GM18870 (cell line): Measurements from ENCODE around the gene CYSLTR2.
"Not testable (repeated sequence)": the region's sequence is repeated elsewhere in the genome, so short reads cannot be mapped to it uniquely, and the experiment has no call there.

Source experiments
- ATAC-seq: cut with Tn5 transposase; IDR thresholded peaks from one replicate; pipeline ENCODE4 v1.9.1; 2021; ENCODE audit warnings: moderate library complexity; ENCODE audit not compliant: unreplicated experiment

CYSLTR2 gene

DNA sequence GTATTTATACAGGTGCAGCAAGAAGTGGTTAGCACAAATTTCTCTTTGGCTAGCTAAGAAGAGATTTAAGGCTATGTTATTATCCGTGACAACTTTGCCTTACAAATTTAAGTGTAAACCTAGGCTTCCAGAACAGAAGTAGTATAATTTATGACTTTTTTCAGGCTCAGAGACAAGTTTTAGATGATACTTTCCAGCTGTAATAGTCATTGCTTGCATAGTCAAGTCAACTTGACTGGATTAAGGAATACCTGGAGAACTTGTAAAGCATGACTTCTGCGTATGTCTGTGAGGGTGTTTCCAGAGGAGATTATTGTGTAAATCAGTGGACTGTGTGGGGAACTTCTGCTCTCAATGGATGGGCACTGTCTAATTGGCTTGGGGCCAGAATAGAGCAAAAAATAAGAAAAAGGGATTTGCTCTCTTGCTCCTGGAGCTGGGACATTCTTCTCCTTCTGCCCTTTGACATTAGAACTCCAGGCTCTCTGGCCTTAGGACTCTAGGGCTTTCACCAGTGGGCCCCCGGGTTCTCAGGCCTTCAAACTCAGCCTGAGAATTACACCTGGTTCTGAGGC is 33.0 kb downstream of the CYSLTR2 start:
- ATAC-seq: no peak

DNA sequence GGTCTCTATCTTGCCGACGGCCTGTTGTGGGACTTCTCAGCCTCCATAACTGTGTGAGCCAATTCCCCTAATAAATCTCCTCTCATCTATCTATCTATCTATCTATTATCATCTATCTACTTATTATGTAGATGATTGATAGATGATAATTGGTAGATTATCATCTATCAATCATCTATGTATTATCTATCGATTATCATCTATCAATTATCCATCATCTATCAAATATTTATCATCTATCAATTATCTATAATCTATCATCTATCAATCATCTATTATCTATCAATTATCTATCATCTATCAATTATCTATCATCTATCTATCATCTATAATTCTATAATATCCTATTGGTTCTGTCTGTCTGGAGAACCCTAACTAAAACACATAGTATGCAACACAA is 33.5 kb downstream of the CYSLTR2 start:
- no peak for ATAC-seq

DNA sequence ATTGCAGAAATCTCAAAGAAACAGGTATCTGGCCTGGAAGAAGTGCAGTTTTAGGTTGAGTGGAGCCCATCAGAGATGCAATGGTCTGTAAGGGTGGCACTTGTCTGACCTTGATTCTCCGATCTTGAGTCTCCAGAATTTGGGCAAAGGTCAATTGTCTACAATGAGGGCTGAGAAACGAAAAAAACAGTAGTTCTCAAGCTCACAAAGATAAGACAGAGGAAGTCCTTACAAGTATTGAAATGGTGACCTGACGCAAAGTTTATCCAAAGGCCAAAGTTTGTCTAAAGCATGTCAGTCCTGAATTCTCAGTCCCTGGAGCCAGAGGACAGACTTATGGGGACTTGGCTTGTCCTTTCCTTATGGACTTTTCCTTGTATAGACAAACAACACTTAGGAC is 40.3 kb downstream of the CYSLTR2 start:
- no peak for ATAC-seq

DNA sequence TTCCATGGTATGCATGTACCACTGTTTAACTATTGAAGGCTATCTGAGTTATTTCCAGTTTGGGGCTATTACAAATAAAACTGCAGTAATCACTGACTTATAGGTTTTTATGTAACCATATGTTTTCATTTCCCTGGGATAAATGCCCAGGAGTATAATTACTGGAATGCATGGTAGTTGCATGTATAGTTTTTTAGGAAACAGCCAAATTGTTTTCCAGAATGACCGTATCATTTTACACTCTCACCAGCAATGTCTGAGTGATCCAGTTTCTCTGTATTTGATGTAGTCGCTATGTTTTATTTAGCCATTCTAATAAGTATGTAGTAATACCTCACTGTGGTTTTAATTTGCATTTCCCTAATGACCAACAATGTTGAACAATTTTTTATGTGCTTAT is 42.0 kb downstream of the CYSLTR2 start:
- ATAC-seq: no peak

DNA sequence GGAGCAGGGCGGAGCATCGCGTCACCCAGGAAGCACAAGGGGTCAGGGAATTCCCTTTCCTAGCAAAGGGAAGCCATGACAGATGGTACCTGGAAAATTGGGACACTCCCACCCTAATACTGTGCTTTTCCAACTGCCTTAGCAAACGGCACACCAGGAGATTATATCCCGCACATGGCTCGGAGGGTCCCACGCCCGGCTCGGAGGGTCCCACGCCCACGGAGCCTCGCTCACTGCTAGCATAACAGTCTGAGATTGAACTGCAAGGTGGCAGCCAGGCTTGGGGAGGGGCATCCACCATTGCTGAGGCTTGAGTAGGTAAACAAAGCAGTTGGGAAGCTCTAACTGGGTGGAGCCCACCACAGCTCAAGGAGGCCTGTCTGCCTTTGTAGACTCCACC is 42.9 kb downstream of the CYSLTR2 start:
- ATAC-seq: not testable (repeated sequence)

DNA sequence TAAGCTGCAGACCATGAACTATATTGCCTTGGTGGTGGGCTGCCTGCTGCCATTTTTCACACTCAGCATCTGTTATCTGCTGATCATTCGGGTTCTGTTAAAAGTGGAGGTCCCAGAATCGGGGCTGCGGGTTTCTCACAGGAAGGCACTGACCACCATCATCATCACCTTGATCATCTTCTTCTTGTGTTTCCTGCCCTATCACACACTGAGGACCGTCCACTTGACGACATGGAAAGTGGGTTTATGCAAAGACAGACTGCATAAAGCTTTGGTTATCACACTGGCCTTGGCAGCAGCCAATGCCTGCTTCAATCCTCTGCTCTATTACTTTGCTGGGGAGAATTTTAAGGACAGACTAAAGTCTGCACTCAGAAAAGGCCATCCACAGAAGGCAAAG is 53.7 kb downstream of the CYSLTR2 start:
- no peak for ATAC-seq

DNA sequence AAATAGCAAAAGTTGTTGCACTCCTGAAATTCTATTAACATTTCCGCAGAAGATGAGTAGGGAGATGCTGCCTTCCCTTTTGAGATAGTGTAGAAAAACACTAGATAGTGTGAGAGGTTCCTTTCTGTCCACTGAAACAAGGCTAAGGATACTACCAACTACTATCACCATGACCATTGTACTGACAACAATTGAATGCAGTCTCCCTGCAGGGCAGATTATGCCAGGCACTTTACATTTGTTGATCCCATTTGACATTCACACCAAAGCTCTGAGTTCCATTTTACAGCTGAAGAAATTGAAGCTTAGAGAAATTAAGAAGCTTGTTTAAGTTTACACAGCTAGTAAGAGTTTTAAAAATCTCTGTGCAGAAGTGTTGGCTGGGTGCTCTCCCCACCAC is 55.0 kb downstream of the CYSLTR2 start:
- ATAC-seq: no peak

DNA sequence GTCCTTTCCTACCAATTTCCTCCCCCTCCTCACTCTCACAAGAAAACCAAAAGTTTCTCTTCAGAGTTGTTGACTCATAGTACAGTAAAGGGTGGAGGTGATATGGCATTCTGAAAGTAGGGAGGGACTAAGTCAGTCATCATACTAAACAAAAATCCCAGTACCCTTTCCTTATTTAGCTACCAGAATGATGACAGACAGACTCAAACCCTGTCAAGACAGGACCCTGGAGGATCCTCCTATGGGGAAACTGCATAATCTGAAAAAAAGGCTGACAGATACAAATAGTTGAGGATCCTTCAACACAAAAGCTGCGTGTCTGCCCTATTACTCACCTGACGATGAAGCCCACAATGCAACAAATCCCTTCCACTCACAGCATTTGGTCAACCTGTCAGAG is 55.5 kb downstream of the CYSLTR2 start:
- no peak for ATAC-seq

DNA sequence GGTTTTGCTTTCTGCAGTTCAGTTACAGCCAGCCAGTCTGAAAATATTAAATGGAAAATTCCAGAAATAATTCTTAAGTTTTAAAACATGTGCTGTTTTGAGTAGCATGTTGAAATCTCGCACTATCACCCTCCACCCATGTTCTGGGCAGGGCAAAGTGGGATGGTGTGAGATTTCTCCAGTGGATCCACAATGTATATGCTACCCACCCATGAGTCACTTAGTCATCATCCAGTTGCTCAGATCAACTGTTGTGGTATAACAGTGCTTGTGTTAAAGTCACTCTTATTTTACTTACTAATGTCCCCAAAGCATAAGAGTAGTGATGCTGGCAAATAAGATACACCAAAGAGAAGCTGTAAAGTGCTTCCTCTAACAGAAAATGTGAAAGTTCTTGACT is 56.4 kb downstream of the CYSLTR2 start:
- no peak for ATAC-seq

DNA sequence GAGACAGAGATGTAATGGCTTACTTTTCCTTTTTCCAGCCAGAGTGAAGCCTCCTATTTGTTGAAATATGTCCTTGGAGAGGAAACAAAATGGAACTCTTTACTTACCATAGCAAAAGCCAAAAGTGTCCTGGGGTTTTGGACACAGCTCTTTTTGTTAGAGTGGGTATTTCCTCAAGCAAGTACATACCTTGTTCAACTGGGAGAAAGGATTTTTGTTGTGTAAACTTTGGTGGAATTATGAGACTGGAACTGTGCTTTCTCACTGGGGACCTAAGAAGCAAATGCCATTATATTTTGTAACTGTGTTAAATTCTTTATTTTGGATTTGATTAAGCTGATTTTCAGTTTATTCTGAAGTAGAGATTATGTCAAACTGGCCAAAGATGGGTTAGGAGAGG is 58.4 kb downstream of the CYSLTR2 start:
- ATAC-seq: no peak

DNA sequence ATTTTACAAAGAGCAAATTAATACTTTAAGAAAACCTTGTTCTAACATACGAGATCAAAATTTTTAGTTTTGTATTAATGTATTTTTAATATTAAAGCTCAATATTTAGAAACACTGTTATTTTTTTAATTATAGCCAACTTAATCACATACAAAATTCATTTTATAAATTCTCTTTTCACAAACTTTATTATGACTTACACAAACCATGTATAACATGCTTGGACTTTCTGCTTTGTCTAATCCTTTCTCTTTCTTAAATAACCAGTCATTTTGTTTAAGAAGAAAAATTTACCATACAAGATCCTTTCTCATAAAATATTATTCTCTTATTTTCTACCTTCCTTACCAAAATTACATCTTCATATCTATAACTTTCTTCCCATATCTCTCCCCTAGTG is 62.2 kb downstream of the CYSLTR2 start:
- ATAC-seq: no peak

DNA sequence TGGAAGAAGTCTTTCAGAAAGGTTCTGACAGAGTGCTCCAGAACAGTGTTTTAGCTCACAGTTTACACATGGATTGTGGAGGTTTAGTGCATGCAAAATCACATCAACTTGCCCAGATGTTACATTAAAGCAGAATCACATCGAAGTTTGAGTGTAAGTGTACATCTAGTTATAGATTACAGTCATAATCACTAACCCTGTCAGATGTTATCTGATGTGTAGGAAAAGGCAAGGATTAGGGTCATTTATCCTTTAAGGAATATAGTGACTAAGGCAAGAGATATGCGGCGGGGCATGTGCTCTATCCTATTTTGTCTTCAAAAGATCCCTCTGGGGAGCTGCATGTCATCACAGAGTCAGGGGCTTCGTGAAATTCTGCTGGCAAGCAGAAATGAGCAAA is 66.9 kb downstream of the CYSLTR2 start:
- no peak for ATAC-seq

DNA sequence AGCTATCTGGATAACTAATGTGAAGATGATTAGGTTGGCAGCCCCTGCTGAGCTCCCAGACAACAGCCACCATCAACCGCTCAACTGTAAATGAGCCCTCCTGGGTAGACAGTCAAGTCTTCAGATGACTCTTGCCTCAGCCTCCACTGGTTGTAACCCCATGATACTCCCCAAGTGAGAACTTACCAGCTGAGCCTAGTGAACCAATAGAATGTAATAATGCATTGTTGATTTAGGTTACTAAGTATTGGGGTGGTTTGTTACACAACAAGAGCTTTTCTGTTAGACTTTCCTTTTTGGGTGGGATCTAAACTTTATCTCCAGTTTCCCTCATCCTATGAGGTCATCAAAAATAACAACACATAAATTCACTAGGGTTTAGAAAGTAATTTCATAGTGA is 69.4 kb downstream of the CYSLTR2 start:
- ATAC-seq: no peak

DNA sequence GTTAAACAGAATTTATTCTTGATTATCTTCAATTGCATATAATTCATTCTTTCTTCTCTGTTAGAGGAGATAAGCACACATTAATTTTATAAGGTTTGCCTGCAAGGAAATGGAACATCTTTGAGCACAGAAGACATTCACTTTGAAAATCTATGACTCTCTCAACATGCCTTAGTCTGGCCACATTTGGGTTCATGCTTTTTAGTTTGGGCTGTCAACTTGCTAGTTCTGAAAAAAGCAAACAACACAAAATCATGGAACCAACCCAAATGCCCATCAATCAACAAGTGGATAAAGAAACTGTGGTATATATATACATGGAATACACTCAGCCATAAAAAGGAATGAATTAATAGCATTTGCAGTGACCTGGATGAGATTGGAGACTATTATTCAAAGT is 71.5 kb downstream of the CYSLTR2 start:
- no peak for ATAC-seq

DNA sequence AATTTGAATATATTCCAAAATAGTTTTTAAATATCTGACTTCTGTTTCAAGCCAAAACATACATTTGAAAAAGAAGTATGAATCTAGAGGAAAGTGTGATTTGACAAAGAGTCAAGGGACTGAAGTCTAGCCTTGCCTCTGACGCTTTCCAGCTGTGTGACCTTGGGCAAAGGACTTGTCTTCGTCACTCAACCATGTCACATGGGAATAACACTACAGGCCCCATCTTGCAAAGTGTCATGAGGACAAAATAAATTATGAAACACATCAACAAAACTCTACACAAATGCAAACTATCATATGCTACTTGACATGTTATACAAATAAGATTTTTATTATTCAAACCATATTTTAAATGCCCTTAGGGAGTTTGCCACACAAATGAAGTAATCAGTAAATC is 73.0 kb downstream of the CYSLTR2 start:
- no peak for ATAC-seq

DNA sequence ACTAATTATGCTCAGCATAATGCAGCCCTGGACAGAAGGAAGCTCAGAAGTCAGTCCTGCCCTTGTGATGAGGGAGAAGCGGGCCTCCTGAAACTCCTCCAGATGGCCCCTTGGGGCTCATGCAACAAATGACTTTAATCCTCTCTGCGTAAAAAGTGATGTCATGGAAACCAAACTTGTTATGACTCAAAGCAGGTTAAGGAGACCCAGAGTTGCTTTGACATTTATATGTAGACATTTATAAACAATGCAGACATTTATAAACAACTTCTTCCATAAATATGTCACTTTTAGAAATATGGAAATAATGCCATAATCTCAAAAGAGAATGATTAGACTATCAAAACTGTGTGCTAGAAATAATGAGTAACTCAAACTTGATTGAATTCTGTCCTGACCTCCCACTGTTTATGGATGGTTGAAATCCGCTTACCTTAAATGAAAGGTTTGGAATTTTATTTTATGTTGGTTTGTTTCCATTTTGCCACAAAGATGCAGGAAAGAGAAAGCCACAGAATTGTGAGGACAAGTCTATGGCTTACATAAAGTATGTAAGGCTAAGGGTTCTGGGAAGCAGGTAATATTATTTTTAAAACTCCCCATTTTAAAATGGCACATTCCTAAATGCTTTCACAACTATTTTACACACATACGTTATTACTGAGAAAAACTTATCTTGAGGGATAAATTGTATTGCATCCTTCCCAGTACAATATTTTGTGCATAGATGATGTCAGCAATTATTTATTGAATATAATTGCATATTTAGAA is 73.7 kb downstream of the CYSLTR2 start:
- ATAC-seq: no peak

DNA sequence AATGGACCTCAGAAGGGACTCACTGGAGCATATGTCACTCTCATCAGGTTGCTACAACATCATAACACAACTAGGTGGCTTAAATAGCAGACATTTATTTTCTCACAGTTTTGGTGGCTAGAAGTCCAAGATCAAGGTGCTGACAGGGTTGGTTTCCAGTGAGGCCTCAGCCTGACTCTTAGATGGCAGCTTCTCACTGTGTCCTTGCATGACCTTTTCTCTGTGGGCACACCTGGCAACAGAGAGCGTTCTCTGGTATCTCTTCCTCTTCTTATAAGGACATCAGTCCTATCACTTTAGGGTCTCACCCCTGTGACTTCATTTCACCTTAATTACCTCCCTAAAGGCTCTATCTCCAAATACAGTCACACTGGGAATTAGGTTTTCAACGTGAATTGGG is 74.5 kb downstream of the CYSLTR2 start:
- ATAC-seq: no peak

DNA sequence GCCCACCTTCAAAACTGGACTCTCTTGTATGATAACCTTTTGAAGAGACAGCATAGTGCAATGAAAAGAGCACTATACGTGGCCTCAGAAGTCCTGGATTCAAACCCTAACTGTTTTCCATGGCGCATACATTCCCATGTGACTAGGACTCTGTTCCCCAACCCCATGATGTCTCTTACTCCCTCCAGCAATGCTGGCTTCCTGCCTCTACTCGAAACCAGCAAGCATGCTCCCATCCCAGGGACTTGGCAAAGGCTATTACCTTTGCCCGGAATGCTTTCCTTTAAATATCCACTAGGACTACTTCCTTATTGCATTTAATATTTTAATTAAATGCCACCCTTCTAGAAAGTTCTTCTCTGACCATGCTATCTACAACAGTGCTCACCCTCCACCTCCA is 75.1 kb downstream of the CYSLTR2 start:
- ATAC-seq: no peak

DNA sequence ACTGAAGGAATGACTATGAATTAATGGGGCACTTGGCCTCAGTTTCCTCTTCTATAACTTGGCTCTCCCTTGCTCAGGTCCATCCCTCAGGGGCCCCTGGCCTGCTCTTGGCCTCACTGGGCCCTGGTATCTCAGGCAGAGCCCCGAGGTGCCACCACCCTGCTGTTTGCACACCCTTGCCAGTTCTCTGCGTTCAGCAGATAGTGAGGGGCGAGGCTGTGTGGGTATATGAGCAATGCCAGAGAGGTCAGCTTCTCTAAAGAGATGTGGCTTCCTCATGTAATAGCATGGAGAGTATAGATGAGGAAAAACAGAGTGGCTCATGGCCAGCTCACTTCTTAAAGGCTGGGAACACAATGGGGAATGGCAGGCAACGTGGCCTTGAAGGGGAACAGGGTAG is 76.1 kb downstream of the CYSLTR2 start:
- no peak for ATAC-seq

DNA sequence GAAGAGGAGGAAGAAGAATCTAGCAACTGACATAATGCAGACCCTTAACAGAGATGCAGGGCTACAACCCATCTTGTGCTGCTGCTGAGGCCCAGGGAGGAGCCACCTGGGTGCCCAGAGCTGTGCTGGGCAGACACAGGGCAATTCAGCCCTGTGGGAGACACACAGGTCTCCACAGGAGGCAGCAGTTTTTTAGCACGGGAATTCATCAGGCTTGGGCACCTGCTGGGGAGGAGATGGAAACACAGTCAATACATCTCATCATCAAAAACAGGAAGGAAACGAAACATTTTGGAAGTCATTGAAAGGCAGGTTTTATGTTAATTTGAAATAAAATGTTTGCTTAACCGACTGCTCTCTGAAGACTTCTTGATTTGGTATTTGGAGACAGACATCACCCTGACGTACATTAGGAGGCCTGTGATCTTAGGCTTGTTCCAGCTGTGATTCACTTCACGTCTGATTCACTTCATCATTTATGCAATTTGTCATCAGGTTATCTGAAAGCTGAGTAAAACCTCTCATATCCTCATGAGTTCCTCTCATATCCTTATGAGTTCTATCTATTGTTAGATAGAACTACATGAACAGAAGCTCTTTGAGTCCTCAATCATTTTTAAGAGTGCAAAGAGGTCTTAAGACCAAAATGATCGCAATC is 77.4 kb downstream of the CYSLTR2 start:
- no peak for ATAC-seq

DNA sequence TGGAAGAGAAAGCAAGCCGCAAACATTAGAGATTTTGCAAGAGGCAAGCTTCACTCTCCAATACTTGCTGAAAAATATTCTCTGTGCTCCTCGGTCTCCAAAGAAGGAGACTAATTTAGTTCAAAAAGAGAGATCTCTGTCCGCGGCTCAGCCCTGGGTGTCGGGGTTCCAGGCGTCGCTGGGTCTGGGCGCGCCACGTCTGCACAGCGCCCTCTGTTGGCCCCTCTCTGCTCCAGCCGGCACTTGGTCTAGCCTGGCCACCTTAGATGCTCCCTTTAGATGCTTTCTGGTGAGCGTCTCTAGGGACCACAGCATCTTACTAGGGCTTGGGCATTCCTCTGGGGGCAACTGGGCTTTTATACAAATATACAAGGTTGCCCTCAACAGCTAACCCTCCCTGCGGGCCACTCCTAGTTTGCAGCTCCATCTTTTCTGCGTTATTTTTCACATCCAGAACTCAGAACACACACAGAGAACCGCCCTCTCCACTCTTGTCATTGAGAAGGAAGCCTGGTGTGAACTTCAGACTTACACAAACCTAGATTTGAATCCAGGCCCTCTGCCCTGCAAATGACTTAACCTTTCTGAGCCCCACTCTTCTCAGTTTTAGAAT is 78.3 kb downstream of the CYSLTR2 start:
- ATAC-seq: no peak

DNA sequence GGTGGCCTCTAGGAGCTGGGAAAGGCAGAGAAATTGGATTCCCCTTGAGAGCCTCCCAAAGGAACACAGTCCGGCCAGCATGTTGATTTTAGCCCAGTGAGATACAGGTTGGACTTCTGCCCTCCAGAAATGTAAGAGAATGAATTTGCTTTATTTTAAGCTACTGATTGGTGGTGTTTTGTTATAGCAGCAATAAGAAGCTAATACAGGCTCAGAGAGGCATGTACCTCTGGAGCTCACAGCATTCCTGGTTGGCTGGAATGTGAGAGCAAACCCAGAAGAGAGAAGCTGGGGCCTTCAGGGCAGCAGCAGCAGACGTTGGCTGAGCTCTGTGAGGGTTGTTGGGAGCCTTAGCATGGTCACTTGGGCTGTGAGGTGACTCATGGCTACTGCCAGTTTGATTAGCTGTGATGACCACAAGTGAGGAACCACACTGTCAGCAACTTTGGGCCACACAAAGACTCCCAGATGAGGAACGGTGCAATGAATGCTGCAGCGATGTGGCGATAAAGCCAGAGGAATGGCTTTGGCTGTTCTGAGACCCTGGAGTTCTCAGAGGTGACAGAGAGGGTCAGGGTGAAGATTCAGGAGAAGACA is 80.1 kb downstream of the CYSLTR2 start:
- ATAC-seq: no peak
